Stimulated activated CD4-positive, alpha-beta T cell treated with anti-CD3 and anti-CD28 coated beads, Interleukin-1b, Interleukin-23, amount 100 ng/mL, for 24 hours (primary cell): ENCODE data around the gene F10.

Experiments used
- DNase-seq, 4 experiments: peaks; one replicate each; pipeline ENCODE4 v3.0.0-alpha.2; 2020; ENCODE audit warnings: low read depth in 4 of 4, low spot score in 1 of 4

F10 gene

GRCh38 chr13:113115363-113116205, 7.0 kb upstream of the F10 start:
- no peak for DNase-seq

DNA sequence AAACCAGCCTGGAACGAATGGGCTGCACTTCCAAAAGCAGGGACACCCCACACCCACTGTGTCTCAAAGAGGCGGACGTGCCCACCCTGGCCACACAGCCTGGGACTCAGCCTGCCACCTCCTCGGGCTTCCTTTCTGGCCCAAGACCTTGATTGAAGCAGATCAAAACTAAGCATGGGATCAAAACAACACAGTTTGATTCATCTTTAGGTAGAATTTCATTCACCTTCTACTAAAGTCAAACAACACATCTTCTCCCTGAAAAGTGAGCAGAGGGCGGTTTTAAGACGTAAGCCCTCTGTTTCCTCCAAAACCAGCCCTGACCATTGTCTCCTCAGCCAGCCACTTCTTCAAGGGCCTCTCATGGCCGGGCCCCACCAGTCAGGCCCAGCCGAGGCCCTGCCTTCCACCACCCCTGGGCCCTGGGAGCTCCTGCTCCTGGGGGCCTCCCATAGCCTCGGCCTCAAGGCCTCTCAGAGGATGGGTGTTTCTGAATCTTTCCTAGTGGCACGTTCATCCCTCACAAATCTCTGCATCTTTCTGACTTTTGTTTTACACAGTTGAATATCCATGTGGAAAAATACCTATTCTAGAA, 6.3 kb upstream of the F10 start:
- no peak for DNase-seq

DNA sequence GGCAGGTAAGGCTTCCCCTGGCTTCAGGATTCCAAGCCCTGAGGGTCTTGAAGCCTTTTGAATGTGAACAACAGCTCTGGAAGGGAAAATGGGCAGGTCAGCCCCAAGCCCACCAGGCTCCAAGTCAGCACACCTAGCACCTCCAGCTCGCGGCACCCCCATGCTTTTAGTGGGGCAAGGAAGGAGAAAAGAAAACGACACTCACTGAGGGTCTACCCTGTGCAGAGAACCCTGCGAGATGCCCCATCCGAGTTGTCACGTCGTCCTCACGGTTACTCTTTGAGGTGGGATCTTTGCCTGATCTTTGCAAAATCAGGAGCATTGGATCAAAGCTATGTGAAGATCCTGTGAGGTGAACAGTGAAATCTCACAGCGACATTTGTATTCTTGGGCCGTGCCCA, 5.7 kb upstream of the F10 start:
- no peak for DNase-seq

DNA sequence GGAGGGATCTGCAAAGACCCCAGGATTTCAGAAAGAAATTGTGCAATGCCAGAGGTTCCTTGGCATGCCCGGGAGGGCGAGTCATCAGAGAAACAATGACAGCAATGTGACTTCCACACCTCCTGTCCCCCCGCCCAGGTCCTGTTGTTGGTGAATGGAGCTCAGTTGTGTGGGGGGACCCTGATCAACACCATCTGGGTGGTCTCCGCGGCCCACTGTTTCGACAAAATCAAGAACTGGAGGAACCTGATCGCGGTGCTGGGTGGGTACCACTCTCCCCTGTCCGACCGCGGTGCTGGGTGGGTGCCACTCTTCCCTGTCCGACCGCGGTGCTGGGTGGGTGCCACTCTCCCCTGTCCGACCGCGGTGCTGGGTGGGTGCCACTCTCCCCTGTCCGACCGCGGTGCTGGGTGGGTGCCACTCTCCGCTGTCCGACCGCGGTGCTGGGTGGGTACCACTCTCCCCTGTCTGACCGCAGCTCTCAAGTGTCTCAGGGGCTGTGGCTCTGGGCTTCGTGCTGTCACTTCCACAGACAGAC, 5.2 kb upstream of the F10 start:
- no peak for DNase-seq

- no peak for DNase-seq
Observed at GRCh38 chr13:113117911-113118260, 4.7 kb upstream of the F10 start.

- DNase-seq, result no peak
Observed at GRCh38 chr13:113118261-113119021, 4.2 kb upstream of the F10 start.

- DNase-seq, result no peak
Observed at GRCh38 chr13:113119166-113119821, 3.3 kb upstream of the F10 start.

DNA sequence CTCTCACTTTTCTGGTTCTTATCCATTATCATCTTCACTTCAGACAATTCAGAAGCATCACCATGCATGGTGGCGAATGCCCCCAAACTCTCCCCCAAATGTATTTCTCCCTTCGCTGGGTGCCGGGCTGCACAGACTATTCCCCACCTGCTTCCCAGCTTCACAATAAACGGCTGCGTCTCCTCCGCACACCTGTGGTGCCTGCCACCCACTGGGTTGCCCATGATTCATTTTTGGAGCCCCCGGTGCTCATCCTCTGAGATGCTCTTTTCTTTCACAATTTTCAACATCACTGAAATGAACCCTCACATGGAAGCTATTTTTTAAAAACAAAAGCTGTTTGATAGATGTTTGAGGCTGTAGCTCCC, 2.8 kb upstream of the F10 start:
- DNase-seq, result no peak

DNA sequence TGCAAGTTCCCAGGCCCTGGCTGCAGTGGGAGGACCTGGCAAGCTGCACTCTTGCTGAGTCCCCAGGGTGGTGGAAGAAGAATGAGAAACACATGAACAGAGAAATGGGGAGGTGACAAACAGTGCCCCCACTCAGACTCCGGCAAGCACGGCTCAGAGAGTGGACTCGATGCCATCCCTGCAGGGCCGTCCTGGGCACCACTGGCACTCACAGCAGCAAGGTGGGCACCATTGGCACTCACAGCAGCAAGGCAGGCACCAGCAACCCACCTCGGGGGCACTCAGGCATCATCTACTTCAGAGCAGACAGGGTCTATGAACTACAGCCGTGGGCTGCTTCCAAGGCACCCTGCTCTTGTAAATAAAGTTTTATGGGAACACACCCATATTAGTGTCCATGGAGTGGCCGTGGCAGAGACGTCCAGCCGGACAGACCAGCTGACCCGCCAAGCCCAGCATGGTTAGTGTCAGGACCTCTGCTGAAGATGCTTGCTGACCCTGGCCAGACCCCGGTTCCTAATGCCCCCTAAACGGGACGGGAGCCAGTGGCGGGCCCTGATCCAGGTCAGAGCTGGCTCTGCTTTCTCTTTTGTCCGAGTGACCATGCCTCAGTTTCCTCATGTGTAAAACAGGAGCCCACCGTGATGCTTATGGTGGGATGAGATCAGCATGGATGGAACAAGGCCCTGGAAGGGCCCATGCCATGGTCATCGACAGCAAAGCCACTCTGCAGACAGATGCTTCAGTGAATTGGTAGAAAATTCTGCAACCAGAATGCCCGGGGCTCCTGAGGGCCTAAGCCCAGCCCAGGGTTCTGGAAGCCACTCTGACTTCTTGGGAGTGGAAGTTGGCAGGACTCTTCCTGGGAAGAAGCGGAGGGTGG, 2.1 kb upstream of the F10 start:
- DNase-seq, result no peak

DNA sequence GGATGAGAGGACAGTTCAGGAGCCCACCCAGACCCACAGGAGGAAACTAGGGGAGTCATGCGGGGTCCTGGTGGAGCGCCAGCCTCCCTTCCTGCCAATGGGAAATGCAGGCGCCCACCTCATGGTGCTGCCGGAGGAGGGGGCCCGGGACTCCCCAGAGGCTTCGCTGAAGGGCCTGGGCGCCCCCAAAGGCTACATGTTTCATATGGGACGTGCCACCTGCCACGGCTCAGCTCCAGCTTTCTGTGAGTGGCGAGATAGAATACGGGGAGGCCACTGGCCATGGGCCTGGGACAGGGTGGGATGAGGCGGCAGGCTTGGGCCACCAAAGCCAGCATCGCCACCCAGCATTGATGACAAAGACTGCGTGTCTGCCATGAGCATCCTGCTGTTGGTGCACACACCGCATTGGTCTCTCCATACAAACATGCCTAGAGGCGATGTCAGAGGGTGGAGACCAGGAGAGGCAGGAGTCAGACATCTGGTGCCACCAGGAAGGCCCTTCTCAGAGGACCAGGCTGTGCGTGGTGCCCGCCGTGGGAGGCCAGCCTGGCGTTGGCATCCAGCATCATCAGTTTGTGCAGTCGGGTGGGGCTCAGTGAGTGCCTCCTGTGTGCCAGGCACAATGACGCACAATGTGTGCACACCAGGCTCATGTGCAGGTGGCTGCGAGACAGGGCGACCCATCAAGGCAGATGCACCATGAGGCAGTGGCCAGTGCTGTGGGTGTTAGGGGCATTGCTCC, 1.2 kb upstream of the F10 start:
- DNase-seq, result no peak

- DNase-seq, result no peak
Observed at GRCh38 chr13:113121928-113122471, 599 bp upstream of the F10 start.

DNA sequence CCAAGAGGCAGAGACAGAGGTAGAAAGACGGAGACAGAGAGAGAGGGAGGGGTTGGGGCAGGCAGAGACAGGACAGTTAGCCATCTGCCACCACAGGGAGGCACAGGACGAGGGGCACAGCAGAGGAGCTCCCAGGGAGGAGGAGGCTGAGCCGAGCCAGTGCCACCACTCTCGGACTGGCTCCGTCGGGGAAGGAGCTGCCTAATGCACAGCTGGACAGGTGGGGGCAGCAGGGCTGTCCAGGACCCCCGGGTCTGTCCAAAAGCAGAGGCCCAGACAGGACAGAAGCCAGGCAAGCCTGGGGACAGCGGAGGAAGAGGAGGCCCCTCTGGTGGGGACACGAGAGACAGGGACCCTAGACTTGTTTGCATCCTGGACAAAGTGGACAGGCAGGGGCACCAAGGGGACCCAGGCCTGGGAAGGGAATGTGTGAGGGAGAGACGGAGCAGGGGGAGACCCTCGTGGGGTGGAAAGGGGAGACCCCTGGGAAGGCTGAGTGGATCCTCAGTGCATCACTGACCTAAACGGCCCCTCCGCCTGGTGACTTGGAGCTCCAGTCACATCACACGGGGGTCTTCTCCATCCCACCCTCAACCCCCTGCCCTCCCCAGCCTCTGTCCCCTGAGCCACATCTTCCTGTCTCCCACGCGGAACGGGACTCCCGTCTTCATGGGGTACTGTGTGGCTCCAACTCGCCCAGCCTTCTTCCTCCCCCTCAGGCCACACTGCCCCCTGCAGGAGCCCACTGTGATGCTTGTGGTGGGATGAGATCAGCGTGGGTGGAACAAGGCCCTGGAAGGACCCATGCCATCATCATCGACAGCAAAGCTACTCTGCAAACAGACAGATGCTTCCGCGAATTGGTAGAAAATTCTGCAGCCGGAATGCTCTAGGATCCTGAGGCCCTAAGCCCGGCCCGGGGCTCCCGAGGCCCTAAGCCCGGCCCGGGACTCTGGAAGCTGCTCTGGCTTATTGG, 915 bp downstream of the F10 start:
- no peak for DNase-seq

DNA sequence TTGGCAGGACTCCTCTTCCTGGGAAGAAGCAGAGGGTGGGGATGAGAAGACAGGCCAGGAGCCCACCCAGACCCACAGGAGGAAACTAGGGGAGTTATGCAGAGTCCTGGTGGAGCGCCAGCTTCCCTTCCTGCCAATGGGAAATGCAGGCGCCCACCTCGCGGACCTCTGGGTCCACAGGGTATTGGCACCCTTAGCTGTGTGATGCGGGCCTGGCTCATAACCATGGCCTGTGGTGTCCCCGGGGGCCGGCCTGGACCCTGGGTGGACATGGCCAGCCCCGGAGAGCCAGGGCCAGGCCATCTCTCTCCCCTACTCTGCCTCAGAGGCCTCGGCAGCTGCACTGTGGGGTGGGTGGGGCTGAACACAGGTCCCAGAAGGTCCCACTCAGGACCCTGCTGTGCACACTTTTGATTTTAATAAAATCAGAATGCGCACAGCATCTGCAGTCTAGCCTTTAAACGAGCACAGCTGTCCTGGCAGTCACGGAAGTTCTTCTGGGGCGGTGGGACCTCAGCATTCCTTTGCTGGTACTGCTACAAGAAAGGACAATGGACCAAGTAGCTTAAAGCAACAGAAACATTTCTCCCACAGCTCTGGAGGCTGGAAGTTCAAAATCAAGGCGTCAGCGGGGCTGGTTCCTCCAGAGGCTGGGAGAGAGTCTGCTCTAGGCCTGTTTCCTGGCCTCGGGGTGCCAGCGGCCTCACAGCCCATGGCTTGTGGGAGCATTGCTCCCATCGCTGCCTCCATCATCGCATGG, 1.8 kb downstream of the F10 start:
- DNase-seq, result no peak

DNA sequence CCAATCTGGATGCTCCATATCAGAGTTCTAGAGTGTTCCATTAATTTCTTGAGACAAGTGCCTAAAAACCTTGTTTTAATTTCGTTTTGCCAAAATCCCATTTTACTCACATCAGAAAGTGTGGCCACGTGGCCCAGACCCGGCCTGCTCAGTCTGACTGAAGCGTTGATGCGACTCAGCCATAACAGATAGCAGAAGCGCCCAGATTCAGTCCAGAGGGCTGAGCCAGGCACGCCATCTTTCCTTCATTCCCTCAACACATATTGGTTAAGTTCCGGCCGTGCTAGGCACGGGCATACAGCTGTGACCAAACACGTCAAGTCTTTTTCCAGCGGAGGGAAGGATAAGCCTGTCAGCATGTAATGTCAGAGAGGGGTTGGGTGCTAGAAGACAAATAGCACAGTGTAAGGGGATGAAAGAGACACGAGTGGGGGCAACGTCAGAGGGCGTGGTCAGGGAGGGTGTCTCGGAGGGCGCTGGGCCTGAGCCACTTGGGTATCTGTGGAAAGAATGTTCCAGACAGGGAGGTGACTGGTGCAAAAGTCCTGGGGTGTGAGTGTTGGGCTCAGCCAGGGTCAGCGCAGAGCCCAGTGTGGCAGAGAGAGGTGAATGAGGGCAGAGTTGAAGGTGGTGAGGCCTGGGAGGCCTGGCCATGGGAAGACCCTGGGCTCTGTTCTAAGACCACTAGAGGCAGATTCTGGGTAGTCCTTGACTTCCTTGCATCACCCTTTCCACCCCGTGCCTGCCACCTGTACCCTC, 3.1 kb downstream of the F10 start:
- no peak for DNase-seq

- no peak for DNase-seq
Observed at GRCh38 chr13:113126265-113127150, 3.9 kb downstream of the F10 start.

GRCh38 chr13:113129480-113129879, 6.9 kb downstream of the F10 start:
- DNase-seq, result no peak
